UCSD-AML1 (cell line): Measurements from ENCODE around the gene TSPYL4.
A peak's percentile ranks its signal among the peaks of the same experiment; 100 is the strongest.
"Not testable (repeated sequence)": the region's sequence is repeated elsewhere in the genome, so short reads cannot be mapped to it uniquely, and the experiment has no call there.

Experiments used
- DNase-seq: peaks from one replicate; lab custom pipeline; 2025; ENCODE audit not compliant: unreplicated experiment; lab: John Stamatoyannopoulos, UW

The TSPYL4 gene

DNA sequence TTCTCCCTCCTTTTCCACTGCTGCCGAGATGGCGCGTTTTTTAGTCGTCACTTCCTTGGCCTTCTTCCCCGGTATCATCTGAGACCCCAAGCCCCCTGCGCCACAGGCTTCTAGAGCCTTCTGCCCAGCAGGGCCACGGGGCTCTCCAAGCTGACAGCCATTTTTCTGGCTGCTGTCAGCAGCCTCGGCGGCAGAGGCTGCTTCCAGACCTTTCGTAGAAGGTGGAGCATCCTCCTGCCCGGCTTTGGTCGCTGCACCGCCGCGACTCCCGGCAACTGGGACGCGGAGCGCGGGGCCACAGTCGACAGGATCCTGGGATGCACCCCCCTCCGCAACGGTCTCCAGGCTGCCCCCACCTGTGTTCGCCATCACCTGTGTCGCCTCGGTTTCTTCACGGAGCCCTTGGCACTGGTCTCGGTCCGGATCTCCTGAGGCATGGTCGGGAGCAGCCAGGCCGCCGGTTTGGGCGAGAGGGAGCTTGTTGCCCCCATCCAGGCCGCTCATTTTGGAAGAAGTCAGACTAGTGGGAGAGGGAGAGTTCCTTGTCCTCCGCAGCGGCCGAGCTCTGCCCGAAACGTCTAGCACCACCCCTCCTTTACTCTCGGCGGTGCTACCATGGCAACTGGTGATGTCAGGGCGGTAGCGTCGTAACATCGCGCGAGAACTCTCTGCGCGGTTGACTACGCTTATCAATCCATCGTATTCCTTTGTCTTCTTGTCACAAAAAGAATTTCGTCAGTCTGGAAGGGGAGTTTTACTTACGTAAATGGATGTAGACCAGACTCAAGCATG is at the start of gene TSPYL4:
Gene TSPYL4 (minus strand): TSS at position 571 of the 792 bp plus-strand sequence. CDS start 67 bp downstream, at position 504.
- DNase-seq = peak; percentile 90

DNA sequence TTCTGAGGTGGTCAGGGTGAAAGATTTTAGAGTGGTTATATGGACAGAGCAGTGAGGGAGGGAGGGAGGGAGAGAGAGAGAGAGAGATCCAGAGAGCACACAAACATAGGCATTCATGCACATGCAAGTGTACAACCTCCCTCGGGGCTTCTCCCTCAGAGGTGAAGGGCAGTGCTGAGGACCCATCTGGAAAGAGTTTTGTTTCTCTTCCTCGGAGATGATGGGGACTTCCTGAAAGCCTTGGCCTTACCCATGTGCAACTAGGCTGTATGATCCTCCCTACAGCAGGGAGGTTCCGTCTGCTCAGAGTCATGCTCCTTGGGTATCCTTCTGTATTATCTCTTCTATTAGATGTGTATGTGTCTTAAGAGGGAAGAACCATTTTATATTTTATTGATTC is 47.2 kb upstream of the TSPYL4 start:
- no peak for DNase-seq

DNA sequence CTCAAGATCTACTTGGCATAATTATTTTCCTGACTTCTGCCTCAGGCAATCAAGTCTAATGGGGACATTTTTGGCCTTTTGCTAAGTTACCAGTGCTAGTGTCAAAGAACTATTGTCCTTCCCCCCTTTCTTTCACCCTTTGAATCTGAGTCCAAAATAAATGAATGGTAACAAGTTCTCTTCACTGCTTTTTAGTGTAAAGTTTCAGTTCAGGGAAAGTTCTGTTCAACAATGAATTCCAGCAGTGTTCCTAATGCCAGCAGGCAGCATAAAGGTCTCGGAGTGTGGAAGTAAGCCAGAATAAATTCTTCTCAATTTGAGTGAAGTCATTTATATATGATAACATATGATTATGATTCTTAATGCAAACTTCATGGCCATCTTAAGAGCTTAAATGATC is 46.7 kb upstream of the TSPYL4 start:
- no peak for DNase-seq

DNA sequence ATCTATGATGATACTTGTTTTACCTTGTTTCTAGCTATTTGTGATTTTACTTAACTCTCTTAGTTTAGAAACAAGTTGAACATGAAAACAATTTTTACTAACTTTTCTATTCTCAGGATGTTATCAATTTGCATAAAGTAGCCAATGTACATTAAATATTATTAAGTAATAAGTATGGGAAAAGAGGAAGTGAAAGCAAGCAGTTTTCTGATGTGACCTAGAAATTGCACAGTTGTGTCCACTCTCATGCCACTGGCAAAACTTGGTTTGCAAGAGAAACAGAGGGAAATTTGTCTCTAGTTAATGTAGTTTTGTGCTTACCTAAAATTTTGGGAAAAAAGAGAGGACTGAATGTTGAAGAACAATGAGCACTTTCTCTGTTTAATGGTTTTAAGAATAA is 45.1 kb upstream of the TSPYL4 start:
- DNase-seq = no peak

DNA sequence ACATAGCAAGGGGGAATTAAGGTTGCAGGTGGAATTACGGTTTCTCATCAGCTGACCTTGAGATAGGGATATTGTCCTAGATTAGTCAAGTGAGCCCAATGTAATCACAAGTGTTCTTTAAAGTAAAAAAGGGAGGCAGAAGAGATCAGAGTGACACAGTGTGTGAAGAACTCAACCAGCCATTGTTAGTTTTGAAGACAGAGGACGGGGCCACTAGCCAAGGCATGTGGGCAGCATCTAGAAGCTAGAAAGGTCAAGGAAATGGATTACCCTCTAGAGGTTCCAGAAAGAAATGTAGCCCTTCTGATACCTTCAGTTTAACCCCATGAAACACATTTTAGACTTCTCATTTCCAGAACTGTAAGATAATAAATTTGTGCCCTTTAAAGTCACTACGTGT is 44.4 kb upstream of the TSPYL4 start:
- no peak for DNase-seq

DNA sequence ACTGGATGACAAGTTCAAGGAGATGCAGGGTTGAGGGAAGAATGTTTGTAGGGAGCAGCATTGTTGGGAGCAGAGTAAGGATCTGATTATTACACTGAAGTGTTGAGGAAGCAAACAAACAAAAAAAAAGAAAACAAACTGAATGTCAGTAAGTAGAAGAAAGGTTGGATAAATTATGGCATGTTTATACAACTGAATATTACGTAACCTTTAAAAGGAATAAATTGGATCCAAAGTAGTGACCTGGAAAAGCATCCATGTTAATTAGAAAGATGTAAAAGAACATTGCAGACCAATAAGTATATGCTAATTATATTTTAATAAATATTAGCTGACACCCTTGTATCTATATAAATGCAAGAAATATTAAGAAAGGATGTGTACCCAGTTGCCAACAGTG is 38.7 kb upstream of the TSPYL4 start:
- no peak for DNase-seq

DNA sequence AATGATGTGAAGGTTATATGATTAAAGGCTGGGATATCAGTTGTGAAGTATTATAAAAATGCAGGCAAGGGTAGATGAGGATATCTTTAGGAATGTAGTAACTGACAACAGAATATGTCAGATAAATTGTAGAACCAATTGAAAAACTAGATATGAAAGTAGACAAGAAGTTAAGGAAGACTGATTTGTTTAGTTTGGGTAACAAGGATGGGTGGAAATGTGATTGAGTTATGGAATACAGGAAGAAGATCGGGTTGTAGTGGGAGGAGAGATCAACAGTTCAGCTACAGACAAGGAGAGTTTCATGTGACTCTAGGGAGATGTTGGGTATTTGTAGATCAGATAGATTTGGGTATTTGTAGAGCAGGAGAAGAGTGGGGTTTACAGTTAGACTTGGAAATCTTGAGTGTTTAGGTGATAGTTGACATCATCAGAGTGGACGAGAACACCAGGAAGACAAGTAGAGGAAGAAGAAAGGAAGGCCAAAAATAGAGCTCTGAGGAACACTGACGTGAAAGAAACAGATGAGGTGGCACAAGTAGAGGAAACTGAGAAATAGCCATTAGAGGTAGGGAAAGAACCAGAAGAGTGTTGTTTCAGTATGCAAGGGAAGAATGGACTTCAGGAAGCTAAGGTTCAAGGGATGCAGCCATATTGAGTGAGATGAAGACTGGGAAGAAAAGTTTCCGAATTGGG is 38.0 kb upstream of the TSPYL4 start:
- no peak for DNase-seq

DNA sequence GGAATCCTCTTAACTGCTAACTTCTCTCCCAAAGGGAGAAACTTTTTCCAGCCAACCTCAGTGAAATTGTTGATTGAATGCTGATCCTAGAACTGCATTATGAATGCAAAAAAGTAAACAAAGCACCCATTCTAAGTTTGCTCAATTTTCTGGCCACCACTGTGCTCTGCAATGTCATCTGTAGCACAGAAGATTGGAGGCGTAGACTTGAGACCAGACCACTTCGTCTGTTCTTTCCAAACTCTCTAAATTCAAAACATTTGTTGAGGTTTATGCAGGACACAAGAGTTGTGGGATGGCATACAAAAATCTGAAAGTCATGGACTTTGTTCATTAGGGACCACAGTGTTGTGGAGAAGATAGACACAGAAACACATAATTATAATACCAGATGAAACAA is 36.9 kb upstream of the TSPYL4 start:
- no peak for DNase-seq

DNA sequence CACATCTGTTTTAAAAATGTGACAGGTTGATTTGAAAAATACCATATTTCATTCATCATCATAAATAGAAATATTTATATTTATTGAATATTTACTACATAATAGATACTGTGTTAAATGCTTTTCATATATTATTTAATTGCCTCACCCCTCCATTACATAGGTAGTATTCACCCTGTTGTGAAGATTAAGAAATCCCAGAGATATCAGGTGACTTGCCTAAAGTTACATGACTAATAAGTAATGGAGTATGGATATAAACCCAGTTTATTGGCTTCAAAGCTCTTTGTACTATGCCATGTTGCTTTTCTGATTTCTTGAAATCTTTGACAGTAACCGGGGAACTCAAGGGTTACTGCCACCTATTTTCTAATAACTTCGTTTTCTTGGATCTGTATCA is 36.0 kb upstream of the TSPYL4 start:
- no peak for DNase-seq

DNA sequence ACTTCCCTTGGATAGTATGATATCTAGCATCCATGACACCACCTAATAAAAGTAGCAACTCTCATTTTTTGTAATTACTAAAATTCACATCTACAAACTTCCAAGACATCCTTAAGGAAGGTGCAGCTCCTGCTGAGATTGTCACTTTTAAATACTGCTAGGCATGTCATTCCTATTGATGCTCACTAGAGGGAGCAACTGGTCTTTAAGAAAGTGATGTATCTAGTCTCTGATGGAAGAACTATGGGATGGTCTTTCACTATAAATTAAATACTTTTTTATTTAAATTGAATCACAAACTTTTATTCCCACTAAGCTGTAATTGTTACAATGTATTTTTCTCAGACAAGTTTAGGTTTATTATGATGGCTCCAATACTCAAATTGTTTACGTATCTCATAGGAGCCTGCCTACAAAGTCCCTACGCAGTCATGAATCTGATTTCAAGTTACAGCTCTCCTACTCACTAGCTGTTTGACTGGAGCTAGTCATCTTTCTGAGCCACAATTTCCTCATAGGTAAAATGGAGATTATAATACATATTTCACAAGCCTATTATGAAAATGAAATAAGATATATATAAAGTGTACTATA is 33.9 kb upstream of the TSPYL4 start:
- no peak for DNase-seq

DNA sequence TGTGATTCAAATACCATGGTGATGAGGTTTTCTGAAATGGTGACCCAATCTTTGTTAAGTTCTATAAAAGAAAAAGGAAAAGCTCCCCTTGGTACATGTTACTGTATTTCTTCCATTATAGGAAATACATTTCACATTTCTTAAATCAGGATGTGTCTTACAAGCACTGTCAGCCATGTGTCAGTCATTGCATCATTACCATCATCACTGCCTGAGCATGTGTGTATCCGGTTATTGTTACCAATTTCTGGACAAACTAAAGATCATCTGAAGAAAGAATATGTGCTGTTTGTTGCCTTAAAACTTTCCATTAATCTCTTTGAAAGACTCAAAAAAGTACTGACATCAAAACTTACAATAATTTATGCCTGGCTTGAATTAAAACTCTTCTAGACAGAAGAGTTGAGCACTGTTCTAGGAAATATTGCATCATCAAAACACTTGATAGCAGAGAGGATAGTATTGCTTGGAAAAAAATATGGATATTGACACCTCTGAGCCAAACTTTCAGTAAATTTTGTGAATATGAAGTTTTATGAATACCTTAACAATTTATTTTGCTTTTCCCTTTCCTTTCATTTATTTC is 33.0 kb upstream of the TSPYL4 start:
- DNase-seq = no peak

DNA sequence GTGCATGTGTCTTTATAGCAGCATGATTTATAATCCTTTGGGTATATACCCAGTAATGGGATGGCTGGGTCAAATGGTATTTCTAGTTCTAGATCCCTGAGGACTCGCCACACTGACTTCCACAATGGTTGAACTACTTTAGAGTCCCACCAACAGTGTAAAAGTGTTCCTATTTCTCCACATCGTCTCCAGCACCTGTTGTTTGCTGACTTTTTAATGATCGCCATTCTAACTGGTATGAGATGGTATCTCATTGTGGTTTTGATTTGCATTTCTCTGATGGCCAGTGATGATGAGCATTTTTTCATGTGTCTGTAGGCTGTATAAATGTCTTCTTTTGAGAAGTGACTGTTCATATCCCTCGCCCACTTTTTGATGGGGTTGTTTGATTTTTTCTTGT is 31.1 kb upstream of the TSPYL4 start:
- not testable (repeated sequence) for DNase-seq

DNA sequence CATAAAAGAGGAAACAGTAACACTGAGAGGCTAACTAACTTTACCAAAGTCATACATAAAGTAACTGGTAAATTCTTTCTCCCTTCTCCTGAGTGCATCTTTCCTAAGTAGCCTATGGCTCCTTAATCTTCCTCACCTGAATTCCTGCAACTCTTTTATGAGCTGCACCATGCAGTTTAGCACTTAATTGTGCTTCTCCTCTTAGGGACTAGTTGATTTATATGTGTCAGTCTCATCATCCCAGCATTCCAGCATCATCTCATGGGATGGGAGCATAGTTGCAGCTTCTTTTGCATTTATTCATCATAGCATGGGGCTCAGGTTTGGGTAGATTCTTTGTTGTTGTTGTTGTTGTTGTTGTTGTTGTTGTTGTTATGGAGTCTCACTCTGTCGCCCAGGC is 29.3 kb upstream of the TSPYL4 start:
- DNase-seq = no peak

DNA sequence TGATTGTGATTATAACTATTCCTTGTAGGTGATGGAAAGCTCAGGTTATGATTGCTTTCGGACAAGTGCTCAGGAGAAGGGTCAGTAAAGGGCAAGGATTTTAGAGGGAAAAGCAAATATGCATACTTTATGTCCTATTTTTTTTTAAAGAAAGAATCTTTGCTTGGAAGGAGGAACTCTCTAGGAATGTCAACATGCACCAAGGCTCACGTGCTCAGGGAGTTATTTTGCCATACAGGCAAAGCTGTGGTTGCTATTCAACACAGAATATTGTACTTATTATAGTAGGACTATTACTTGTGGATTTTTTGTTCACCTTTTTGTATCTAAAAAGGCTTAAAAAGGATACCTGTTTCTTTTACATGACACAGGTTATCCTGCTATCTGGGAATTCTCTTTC is 28.8 kb upstream of the TSPYL4 start:
- no peak for DNase-seq

DNA sequence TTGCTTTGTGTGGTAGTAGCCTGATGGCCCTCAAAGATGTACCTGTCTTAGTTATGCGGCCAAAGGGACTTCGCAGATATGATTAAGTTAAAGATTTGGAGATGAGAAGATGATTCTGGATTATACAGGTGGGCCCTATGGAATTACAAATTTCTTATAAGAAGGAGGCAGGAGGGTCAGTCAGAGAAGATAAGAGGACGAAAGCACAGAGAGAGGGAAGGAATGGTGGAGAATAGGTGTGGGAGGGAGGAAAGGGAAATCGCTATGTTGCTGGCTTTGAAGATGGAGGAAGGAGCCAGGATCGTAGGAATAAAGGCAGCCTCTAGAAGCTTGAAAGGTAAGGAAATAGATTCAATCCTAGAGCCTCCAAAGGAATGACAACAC is 27.1 kb upstream of the TSPYL4 start:
- DNase-seq = no peak

DNA sequence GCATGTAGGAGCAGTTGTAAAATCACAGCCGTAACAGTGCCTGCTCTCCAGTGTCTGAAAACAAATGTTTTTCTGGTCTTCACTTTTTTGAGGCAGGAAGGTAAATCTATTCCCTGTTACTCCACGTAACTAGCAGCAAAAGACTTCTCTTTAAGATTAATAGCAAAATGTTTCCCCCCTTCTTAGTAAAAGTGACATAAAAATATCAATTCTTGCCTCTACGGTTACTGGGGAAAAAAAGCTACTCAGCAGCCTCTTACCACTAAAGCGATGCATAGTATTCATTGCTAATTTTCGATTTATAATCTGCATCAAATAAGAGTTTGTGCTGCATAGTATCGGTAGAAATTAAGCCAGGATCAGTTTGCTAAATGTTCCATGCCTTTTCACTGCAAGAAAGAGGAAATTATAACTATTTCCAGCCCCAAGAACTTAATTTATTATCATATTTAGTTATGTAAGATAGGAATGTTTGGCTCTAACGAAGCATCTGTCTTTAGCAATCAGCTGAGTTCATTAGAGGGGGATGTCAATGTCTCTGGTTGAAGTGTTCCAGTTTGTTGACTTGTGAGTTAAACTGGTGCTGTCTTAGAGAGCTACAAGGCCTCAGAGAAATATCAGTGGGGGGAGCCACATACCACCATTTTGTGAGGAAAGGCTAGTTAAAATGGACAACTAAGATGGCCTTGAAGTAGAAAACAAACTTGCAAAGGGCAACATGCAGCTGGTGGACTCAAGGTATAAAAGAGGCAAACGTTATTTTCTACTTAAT is 26.5 kb upstream of the TSPYL4 start:
- DNase-seq = no peak

DNA sequence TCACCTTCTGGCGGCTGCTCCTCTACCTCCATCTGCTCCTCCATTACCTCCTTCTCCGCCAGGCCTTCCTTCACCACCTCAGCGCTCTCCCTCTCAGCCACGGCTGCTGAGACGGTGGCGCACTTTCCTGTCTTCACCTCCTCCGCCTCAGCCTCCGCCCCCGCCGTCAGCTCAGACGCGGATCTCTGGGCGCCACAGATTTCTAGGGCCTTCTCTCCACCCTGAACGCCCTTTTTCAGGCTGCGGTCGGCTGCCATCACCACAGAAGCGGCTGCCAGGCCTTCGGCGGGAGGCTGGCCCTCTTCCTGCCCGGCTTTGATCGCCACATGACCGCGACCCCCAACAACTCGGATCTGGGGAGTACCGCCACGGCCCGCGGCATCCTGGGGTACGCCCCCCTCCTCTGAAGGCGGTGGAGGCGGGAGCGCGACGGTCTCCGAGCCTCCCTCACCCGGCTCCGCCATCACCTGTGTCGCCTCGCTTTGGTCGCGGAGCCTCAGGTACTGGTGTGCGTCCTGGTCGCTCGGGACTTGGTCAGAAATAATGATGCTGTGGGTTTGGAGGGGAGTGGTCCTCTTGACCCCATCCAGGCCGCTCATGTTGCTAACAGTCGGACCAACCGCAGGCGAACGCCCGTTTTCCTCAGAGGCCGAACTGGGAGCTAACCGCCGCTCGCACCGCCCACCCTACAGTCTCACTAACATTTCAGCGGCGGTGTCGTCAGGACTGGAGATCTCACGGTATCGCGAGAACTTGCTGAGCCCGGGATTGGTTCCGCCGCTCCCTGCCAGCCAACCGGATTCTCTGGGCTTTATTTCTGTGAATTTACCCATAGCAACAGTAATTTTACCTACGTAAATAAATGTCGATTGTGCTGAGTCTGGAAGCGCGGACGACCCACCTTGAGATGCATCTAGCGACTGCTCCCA is 25.6 kb upstream of the TSPYL4 start, which contains the start of gene TSPYL1:
Gene TSPYL1 (minus strand): TSS at position 699 of the 929 bp plus-strand sequence. CDS start 100 bp downstream, at position 599.
- DNase-seq = peak; percentile 92

DNA sequence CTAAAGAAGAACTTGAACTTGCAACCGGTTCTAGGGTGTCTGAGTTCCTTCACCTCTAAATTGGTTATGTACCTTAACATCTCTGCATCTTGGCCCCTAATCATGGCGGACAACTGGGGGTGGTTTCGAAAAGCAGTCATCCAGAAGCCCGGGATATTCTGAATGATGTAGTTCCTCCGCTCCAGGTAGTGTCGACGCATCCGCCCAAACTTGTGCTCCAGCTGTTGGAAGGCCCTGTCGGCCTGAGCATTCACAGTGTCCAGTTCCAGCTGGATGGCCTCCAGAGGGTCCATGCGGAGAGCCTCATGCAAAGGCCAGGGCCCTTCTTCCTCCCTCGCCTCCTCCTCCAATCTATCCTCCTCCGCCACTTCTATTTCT is 25.0 kb upstream of the TSPYL4 start:
- DNase-seq = no peak

DNA sequence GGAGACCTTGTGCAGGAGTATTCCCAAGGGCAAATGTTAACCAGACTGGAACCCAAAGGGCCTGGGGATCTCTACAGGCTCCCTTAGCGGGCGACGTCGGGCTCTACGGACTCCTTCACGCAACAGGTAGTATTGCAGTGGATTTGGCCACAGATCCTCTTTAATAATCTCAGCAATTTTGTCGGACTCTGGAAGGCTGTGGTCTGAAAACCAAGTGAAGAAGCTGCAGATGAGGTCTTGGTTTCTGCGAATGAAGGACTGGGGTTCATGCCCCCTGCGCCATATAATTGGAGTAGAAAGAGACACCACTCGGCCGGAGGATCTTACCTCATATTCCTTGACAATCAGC is 24.6 kb upstream of the TSPYL4 start:
- DNase-seq = no peak

DNA sequence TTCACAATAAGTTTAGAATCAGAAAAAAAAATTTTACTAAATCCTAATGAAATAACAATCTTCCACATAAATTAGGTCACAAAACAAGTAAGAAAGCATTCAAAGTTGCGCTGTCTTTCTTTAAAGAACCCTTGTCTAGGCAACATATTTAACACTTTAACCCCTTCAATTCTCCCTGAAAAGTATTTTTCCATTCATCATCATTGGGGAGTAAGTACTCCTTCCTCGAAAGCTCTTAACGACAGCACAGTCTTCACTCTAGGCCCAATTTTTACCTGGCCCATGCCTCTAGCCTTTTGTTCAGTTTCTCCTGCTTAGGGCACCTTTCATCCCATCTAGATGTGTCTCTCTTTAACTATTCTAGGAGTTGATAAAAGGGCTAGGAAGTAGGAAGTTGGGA is 23.2 kb upstream of the TSPYL4 start:
- DNase-seq = no peak
